Motor neuron (in vitro differentiated cells): ENCODE measurements around the gene TNFSF9. TPM values are rescaled to one million over a fixed set of nuclear protein-coding genes. Genes with fewer than 3 reads are reported as not detected.

Experiments
- ATAC-seq, 8 experiments: fragments of 200-7000 bp; cut with Tn5 transposase; replicated peaks in 6 of 8; 2 replicates each; pipeline ENCODE4 v1.8.0; 2021; ENCODE audit warnings: mild to moderate bottlenecking in 8 of 8, moderate library complexity in 8 of 8
- H3K27ac ChIP-seq, 2 donors: fragments of 250-450 bp; sonication (Bioruptor Pico); 2 replicates each; pipeline ENCODE4 v1.9.0; 2021; ENCODE audit warnings: antibody characterized with exemption in 2 of 2, mild to moderate bottlenecking in 2 of 2, moderate library complexity in 1 of 2
- H3K4me1 ChIP-seq, 2 donors: fragments of 250-450 bp; sonication (Bioruptor Pico); replicated peaks in 1 of 2; 2 replicates each; pipeline ENCODE4 v1.6.1; 2021; ENCODE audit warnings: antibody characterized with exemption in 2 of 2, mild to moderate bottlenecking in 2 of 2, moderate library complexity in 1 of 2
- H3K4me3 ChIP-seq, 5 donors: fragments of 250-450 bp; sonication (Bioruptor Pico); 2 replicates each; pipeline ENCODE4 v1.9.0; 2021; ENCODE audit warnings: antibody characterized with exemption in 5 of 5, mild to moderate bottlenecking in 5 of 5, moderate library complexity in 4 of 5
- WGBS, 10 experiments: fragments of 450-650 bp; shearing (Covaris generic); methylation state at CpG; one replicate each; pipeline ENCODE4 v1.0.0; 2022; 5-methylcytosine and 5-hydroxymethylcytosine counted together
- in situ Hi-C, 9 experiments: fragments of 400-800 bp; cut with MboI; loops; one replicate each; pipeline ENCODE4 v1.15.0; 2021; ENCODE audit warnings: low sequenced_read_pairs in 9 of 9, low pct_unique_long_range_greater_than_20kb in 2 of 9; ENCODE audit not compliant: unreplicated experiment in 9 of 9
- total RNA-seq, 8 experiments: library from RNA; unstranded; fragments of 300-600 nt; gene quantifications; 2 replicates each; pipeline versions ENCODE4 v1.2.3 to v1.2.4, GENCODE V29; 2022

TNFSF9 gene
- total RNA-seq, 8 experiments from 2014 or later: 1.7 to 118 (median 5.9) TPM

- H3K4me3 ChIP-seq: no peak overlapping the region
Observed at GRCh38 chr19:6529351-6529750, 1.5 kb upstream of the TNFSF9 start.

GRCh38 chr19:6529937-6530385 lies 865 bp upstream of the TNFSF9 start:
- no peak for ATAC-seq
- H3K4me1 ChIP-seq: peaks cover 13 to 22% of the 10 kb centered on the region in 2 donors
- peak overlapping the region; percentile 43 to 64 (median 50) for H3K4me3 ChIP-seq
- H3K27ac ChIP-seq: no peak overlapping the region
- in situ Hi-C loops: loop anchor here in 2 of 9 experiments (10.0 kb wide), 2 partner anchors 85 to 105 kb away; no protein-coding TSS in a partner anchor
- 14 to 100% (median 50%) methylated on average over 1 to 2 of the region's 2 CpGs; no CpG with 5 or more reads in 1 of the 10 experiments for WGBS, 10 experiments

More at GRCh38 chr19:6529351-6529750, 1.5 kb upstream of the TNFSF9 start:
- in situ Hi-C loops: loop anchor here in 2 of 9 experiments (10.0 kb wide), 2 partner anchors 85 to 105 kb away; no protein-coding TSS in a partner anchor
- H3K27ac ChIP-seq: no peak overlapping the region
- 37 to 100% (median 70%) methylated on average over 1 of the region's 2 CpGs; no CpG with 5 or more reads in 2 of the 10 experiments for WGBS, 10 experiments
- no peak for ATAC-seq
- peaks cover 13 to 22% of the 10 kb centered on the region in 2 donors for H3K4me1 ChIP-seq

GRCh38 chr19:6531163-6531955 lies 533 bp downstream of the TNFSF9 start:
- peak in 6 of 8 experiments; percentile 1 to 47 (median 17) for ATAC-seq
- Histone ChIP-seq H3K4me1 (peaks cover 13 to 22% of the 10 kb centered on the region in 2 donors), H3K4me3 (peak overlapping the region; percentile 43 to 64 (median 50)), H3K27ac (no peak overlapping the region)
- WGBS, 10 experiments: 0 to 30% (median 7%) methylated on average over 2 to 7 of the region's 57 CpGs; no CpG with 5 or more reads in 6 of the 10 experiments
- in situ Hi-C loops: no loop called here

GRCh38 chr19:6531956-6532243 lies 1.1 kb downstream of the TNFSF9 start:
- H3K27ac ChIP-seq: no peak overlapping the region
- in situ Hi-C loops: no loop called here
- no peak for ATAC-seq
- WGBS, 10 experiments: 0 to 67% (median 29%) methylated on average over 1 of the region's 5 CpGs; no CpG with 5 or more reads in 7 of the 10 experiments
- H3K4me1 ChIP-seq: peaks cover 13 to 22% of the 10 kb centered on the region in 2 donors
- H3K4me3 ChIP-seq: peak overlapping the region in 4 of 5 donors; percentile 43 to 64 (median 50)

- no peak overlapping the region for H3K27ac ChIP-seq
- H3K4me1 ChIP-seq: peaks cover 13 to 22% of the 10 kb centered on the region in 2 donors
- WGBS, 10 experiments: 7 to 100% (median 15%) methylated on average over 2 to 7 of the region's 31 CpGs; no CpG with 5 or more reads in 4 of the 10 experiments
- in situ Hi-C loops: no loop called here
- ATAC-seq: no peak
- peak overlapping the region in 3 of 5 donors; percentile 43 to 64 (median 49) for H3K4me3 ChIP-seq
Observed at GRCh38 chr19:6532244-6532999, 1.6 kb downstream of the TNFSF9 start.

GRCh38 chr19:6533000-6533328 lies 2.1 kb downstream of the TNFSF9 start:
- WGBS, 10 experiments: no CpG with 5 or more reads among the region's 3 CpGs
- no peak for ATAC-seq
- H3K4me1 ChIP-seq: peaks cover 13 to 22% of the 10 kb centered on the region in 2 donors
- no peak overlapping the region for H3K27ac ChIP-seq
- in situ Hi-C loops: no loop called here
- H3K4me3 ChIP-seq: peak overlapping the region in 2 of 5 donors; percentile 43 to 64

- in situ Hi-C loops: no loop called here
- WGBS, 10 experiments: no CpG with 5 or more reads among the region's 11 CpGs
- ATAC-seq: peak in 2 of 8 experiments; percentile 1 to 3
- H3K4me3 ChIP-seq: peak overlapping the region in 1 of 5 donors; percentile 5
- peaks cover 13 to 22% of the 10 kb centered on the region in 2 donors for H3K4me1 ChIP-seq
- no peak overlapping the region for H3K27ac ChIP-seq
Observed at GRCh38 chr19:6533746-6534418, 3.1 kb downstream of the TNFSF9 start.

- Histone ChIP-seq H3K4me3 (no peak overlapping the region), H3K4me1 (peaks cover 13 to 22% of the 10 kb centered on the region in 2 donors), H3K27ac (no peak overlapping the region)
- 29 to 100% (median 56%) methylated on average over 1 to 5 of the region's 40 CpGs; no CpG with 5 or more reads in 6 of the 10 experiments for WGBS, 10 experiments
- in situ Hi-C loops: no loop called here
- ATAC-seq: peak in 3 of 8 experiments; percentile 11 to 29 (median 17)
Observed at GRCh38 chr19:6534451-6535093, 3.7 kb downstream of the TNFSF9 start.

GRCh38 chr19:6535558-6536137 lies 4.8 kb downstream of the TNFSF9 start:
- H3K4me1 ChIP-seq: peaks cover 13 to 20% of the 10 kb centered on the region in 2 donors
- H3K27ac ChIP-seq: no peak overlapping the region
- no peak overlapping the region for H3K4me3 ChIP-seq
- in situ Hi-C loops: no loop called here
- ATAC-seq: no peak
- WGBS, 10 experiments: 73 to 100% (median 94%) methylated on average over 1 to 7 of the region's 10 CpGs; no CpG with 5 or more reads in 1 of the 10 experiments

GRCh38 chr19:6539514-6539913 lies 8.7 kb downstream of the TNFSF9 start:
- WGBS, 10 experiments: 60 to 91% (median 71%) methylated on average over 1 to 4 of the region's 6 CpGs; no CpG with 5 or more reads in 4 of the 10 experiments
- H3K4me3 ChIP-seq: no peak overlapping the region
- no peaks in the 10 kb centered on the region for H3K4me1 ChIP-seq
- in situ Hi-C loops: no loop called here
- H3K27ac ChIP-seq: no peak overlapping the region
- ATAC-seq: peak in 2 of 8 experiments; percentile 2

GRCh38 chr19:6540918-6541689 lies 10.3 kb downstream of the TNFSF9 start:
- in situ Hi-C loops: no loop called here
- H3K4me1 ChIP-seq: no peaks in the 10 kb centered on the region
- peak in 4 of 8 experiments; percentile 1 to 13 (median 3) for ATAC-seq
- no peak overlapping the region for H3K27ac ChIP-seq
- no peak overlapping the region for H3K4me3 ChIP-seq
- 33 to 81% (median 72%) methylated on average over 1 to 6 of the region's 13 CpGs; no CpG with 5 or more reads in 3 of the 10 experiments for WGBS, 10 experiments
